HG02642 (cell line): Measurements from ENCODE around the gene COL23A1.

Experiments used
- ATAC-seq: cut with Tn5 transposase; IDR thresholded peaks from one replicate; pipeline ENCODE4 v1.9.1; 2021; ENCODE audit warnings: mild to moderate bottlenecking; ENCODE audit not compliant: unreplicated experiment, poor library complexity

COL23A1 gene

GRCh38 chr5:178442405-178443257 is 147.6 kb downstream of the COL23A1 start:
- ATAC-seq: no peak

- no peak for ATAC-seq
These were observed 148.5 kb downstream of the COL23A1 start for GRCh38 chr5:178441486-178442270.

- ATAC-seq: no peak
These were observed 150.0 kb downstream of the COL23A1 start for GRCh38 chr5:178440181-178440580.

- no peak for ATAC-seq
These were observed 150.6 kb downstream of the COL23A1 start for GRCh38 chr5:178439493-178440180.

GRCh38 chr5:178438796-178439195 is 151.4 kb downstream of the COL23A1 start:
- ATAC-seq: no peak

GRCh38 chr5:178437386-178438075 is 152.7 kb downstream of the COL23A1 start:
- ATAC-seq: no peak

- no peak for ATAC-seq
These were observed 153.8 kb downstream of the COL23A1 start for GRCh38 chr5:178436326-178436940.

- no peak for ATAC-seq
These were observed 154.6 kb downstream of the COL23A1 start for GRCh38 chr5:178435321-178436238.

GRCh38 chr5:178434851-178435250 is 155.3 kb downstream of the COL23A1 start:
- no peak for ATAC-seq

- no peak for ATAC-seq
These were observed 156.0 kb downstream of the COL23A1 start for GRCh38 chr5:178434016-178434761.

- ATAC-seq: no peak
These were observed 156.9 kb downstream of the COL23A1 start for GRCh38 chr5:178433273-178433775.

- ATAC-seq: no peak
These were observed 157.5 kb downstream of the COL23A1 start for GRCh38 chr5:178432421-178433272.

GRCh38 chr5:178431782-178432165 is 158.4 kb downstream of the COL23A1 start:
- ATAC-seq: no peak

- no peak for ATAC-seq
These were observed 159.0 kb downstream of the COL23A1 start for GRCh38 chr5:178431063-178431781.

GRCh38 chr5:178430186-178431062 is 159.8 kb downstream of the COL23A1 start:
- ATAC-seq: no peak
